GM23338 (cell line): ENCODE measurements around the gene MS4A7. TPM values are rescaled to one million over a fixed set of nuclear protein-coding genes. Genes with fewer than 3 reads are reported as not detected.

Source experiments
- ATAC-seq: fragments of 200-7000 bp; cut with Tn5 transposase; 3 replicates; pipeline ENCODE4 v1.9.1; 2020
- DNase-seq: peaks from one replicate; pipeline ENCODE4 v3.0.0-alpha.2; 2015; ENCODE audit warnings: low spot score
- H2AFZ ChIP-seq: fragments of 200-600 bp; sonication (generic); 2 replicates; pipeline ENCODE4 v1.8.0; 2016; ENCODE audit warnings: antibody characterized with exemption, mild to moderate bottlenecking, moderate library complexity
- H3F3A ChIP-seq: fragments of 200-600 bp; sonication (generic); replicated peaks from 2 replicates; pipeline ENCODE4 v1.8.0; 2017; ENCODE audit warnings: antibody characterized with exemption, mixed run types, low read depth
- H3K27ac ChIP-seq: fragments of 200-600 bp; sonication (generic); 2 replicates; pipeline ENCODE4 v1.6.1; 2016; ENCODE audit warnings: low read depth
- H3K27me3 ChIP-seq: fragments of 200-600 bp; sonication (generic); 2 replicates; pipeline ENCODE4 v1.8.0; 2016; ENCODE audit warnings: mild to moderate bottlenecking, mixed run types, moderate library complexity; ENCODE audit not compliant: insufficient read depth
- H3K36me3 ChIP-seq: fragments of 200-600 bp; sonication (generic); 2 replicates; pipeline ENCODE4 v1.8.0; 2016; ENCODE audit warnings: mild to moderate bottlenecking; ENCODE audit not compliant: insufficient read depth
- H3K4me1 ChIP-seq: fragments of 200-600 bp; sonication (generic); 2 replicates; pipeline ENCODE4 v1.8.0; 2016; ENCODE audit warnings: mild to moderate bottlenecking, moderate library complexity; ENCODE audit not compliant: insufficient read depth
- H3K4me2 ChIP-seq: fragments of 200-600 bp; sonication (generic); 2 replicates; pipeline ENCODE4 v1.7.1; 2017; ENCODE audit warnings: mixed run types
- H3K4me3 ChIP-seq: fragments of 200-600 bp; sonication (generic); 2 replicates; pipeline ENCODE4 v1.6.1; 2016; ENCODE audit warnings: mixed run types
- H3K79me2 ChIP-seq: fragments of 200-600 bp; sonication (generic); replicated peaks from 2 replicates; pipeline ENCODE4 v1.8.0; 2017; ENCODE audit warnings: mild to moderate bottlenecking; ENCODE audit not compliant: insufficient read depth
- H3K9me2 ChIP-seq: fragments of 200-600 bp; sonication (generic); 2 replicates; pipeline ENCODE4 v1.8.0; 2017; ENCODE audit not compliant: insufficient read depth
- H4K20me1 ChIP-seq: fragments of 200-600 bp; sonication (generic); replicated peaks from 2 replicates; pipeline ENCODE4 v1.8.0; 2017; ENCODE audit warnings: mild to moderate bottlenecking; ENCODE audit not compliant: insufficient read depth
- H3K27ac Mint-ChIP-seq: 2 replicates; pipeline ENCODE4 v1.8.0; 2020; ENCODE audit warnings: inconsistent platforms, mild to moderate bottlenecking, moderate library complexity, mixed read lengths
- H3K27me3 Mint-ChIP-seq: 3 replicates; pipeline ENCODE4 v1.8.0; 2022; ENCODE audit warnings: low read depth, mild to moderate bottlenecking, moderate library complexity, mixed read lengths, inconsistent platforms; ENCODE audit not compliant: insufficient read depth, poor library complexity
- H3K36me3 Mint-ChIP-seq: 3 replicates; pipeline ENCODE4 v1.8.0; 2021; ENCODE audit warnings: low read depth, mild to moderate bottlenecking, inconsistent platforms, moderate library complexity, mixed read lengths
- H3K4me1 Mint-ChIP-seq: 3 replicates; pipeline ENCODE4 v1.8.0; 2020; ENCODE audit warnings: mild to moderate bottlenecking, inconsistent platforms, mixed read lengths
- H3K4me3 Mint-ChIP-seq: 3 replicates; pipeline ENCODE4 v1.8.0; 2021; ENCODE audit warnings: moderate library complexity, mild to moderate bottlenecking, inconsistent platforms, mixed read lengths
- H3K9me3 Mint-ChIP-seq: 3 replicates; pipeline ENCODE4 v1.8.0; 2020; ENCODE audit warnings: moderate library complexity, mild to moderate bottlenecking, inconsistent platforms, mixed read lengths
- CREB1 ChIP-seq: fragments of 250-450 bp; sonication (Bioruptor Pico); IDR thresholded peaks from 2 replicates; pipeline ENCODE4 v1.5.0; 2020; ENCODE audit warnings: low read depth, mild to moderate bottlenecking, moderate library complexity
- CTCF ChIP-seq, 2 experiments: fragments of 200-600 bp in 1 of 2; sonication (generic) in 1 of 2; conservative IDR thresholded peaks; 2 replicates each; pipeline versions ENCODE4 v1.5.1 to v1.6.1; 2016 to 2017; ENCODE audit warnings: antibody characterized with exemption in 2 of 2, low read depth in 2 of 2, mild to moderate bottlenecking in 2 of 2, moderate library complexity in 1 of 2
- ETS1 ChIP-seq: IDR thresholded peaks from 2 replicates; pipeline ENCODE4 v1.6.1; 2016; ENCODE audit warnings: antibody characterized with exemption
- EZH2 ChIP-seq: fragments of 200-600 bp; sonication (generic); IDR thresholded peaks from one replicate; pipeline ENCODE4 v1.8.0; 2017; ENCODE audit warnings: antibody characterized with exemption, mild to moderate bottlenecking, low read depth; ENCODE audit not compliant: unreplicated experiment
- JUNB ChIP-seq: IDR thresholded peaks from one replicate; pipeline ENCODE4 v1.6.1; 2016; ENCODE audit warnings: antibody characterized with exemption; ENCODE audit not compliant: unreplicated experiment
- NANOG ChIP-seq: IDR thresholded peaks from 2 replicates; pipeline ENCODE4 v1.6.1; 2016; ENCODE audit warnings: antibody characterized with exemption, borderline replicate concordance
- POLR2AphosphoS5 ChIP-seq: IDR thresholded peaks from 2 replicates; pipeline ENCODE4 v1.6.1; 2016; ENCODE audit warnings: antibody characterized with exemption, low read depth
- REST ChIP-seq: IDR thresholded peaks from one replicate; pipeline ENCODE4 v1.6.1; 2018; ENCODE audit warnings: antibody characterized with exemption; ENCODE audit not compliant: unreplicated experiment
- STAT1 ChIP-seq: IDR thresholded peaks from one replicate; pipeline ENCODE4 v1.6.1; 2016; ENCODE audit warnings: antibody characterized with exemption; ENCODE audit not compliant: unreplicated experiment
- ZNF331 ChIP-seq: fragments of 250-450 bp; sonication (Bioruptor Pico); IDR thresholded peaks from 2 replicates; pipeline ENCODE4 v1.5.0; 2020; ENCODE audit warnings: low read depth, mild to moderate bottlenecking, moderate library complexity
- polyA plus RNA-seq: library from polyadenylated mRNA; unstranded; fragments of >200 nt; fragmentation: Nextera tagmentation; extraction: Ambion mirVana; gene quantifications from 2 replicates; pipeline ENCODE4 v1.2.1, GENCODE V29; 2016
- total RNA-seq: library from RNA; depleted of rRNA; stranded (reverse); fragments of >200 nt; shearing (Covaris generic); gene quantifications from 2 replicates; pipeline ENCODE4 v1.2.3, GENCODE V29; 2014

MS4A7 gene
- total and polyA plus RNA-seq, 2 experiments from 2014 or later = 0.07 TPM; not detected in 1

DNA sequence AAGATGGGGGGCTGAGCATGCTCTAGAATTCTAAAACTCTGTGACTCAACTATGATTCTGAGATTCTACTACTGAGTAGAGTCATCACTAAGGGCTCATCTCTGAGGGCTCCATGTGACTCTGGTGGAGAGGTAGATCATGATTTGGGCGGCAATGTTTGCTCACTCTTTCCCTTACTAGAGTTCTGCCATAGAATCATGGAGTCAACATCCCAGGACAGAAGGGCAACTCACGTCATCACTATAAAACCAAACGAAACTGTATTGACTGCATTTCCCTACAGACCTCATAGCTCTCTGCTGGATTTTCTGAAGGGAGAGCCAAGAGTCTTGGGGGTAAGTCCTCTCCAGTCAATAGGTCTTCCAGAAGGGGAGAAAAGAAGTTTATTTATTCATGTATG lies 18.1 kb downstream of the MS4A7 start, which contains the start of gene MS4A14 (continued):
- TF ChIP-seq REST (no peak), JUNB (no peak), POLR2AphosphoS5 (no peak)

- H3K4me1 ChIP-seq = no peaks in the 10 kb centered on the region
- H3K36me3 ChIP-seq = peaks cover 5% of the 10 kb centered on the region; the same call in 1 of the 2 replicates
- Mint-ChIP-seq H3K4me3 (no peak overlapping the region), H3K36me3 (no peaks in the 10 kb centered on the region), H3K4me1 (peaks cover 9% of the 10 kb centered on the region; the same call in 1 of the 3 replicates), H3K9me3 (peaks cover 9% of the 10 kb centered on the region), H3K27ac (no peak overlapping the region), H3K27me3 (peaks cover 7% of the 10 kb centered on the region)
- no peak overlapping the region for H3K4me2 ChIP-seq
- H4K20me1 ChIP-seq = no peaks in the 10 kb centered on the region
- no peak overlapping the region for H3K27ac ChIP-seq
- no peak for TF ChIP-seq CREB1
- no peak for TF ChIP-seq CTCF (conservative IDR thresholded peaks at IDR 0.05; ENCODE audit: low read depth in 2 of 2)
- TF ChIP-seq ZNF331 (CRISPR knock-in tag) = no peak
- no peak for TF ChIP-seq ETS1
- TF ChIP-seq NANOG = no peak
- TF ChIP-seq REST = no peak
- no peak for TF ChIP-seq POLR2AphosphoS5
- TF ChIP-seq STAT1 = no peak
- TF ChIP-seq EZH2 = no peak
- no peaks in the 10 kb centered on the region for H3K79me2 ChIP-seq
- peaks cover 10% of the 10 kb centered on the region for H3K9me2 ChIP-seq
- H3K4me3 ChIP-seq = no peak overlapping the region
- ATAC-seq (no peak), DNase-seq (no peak)
- no peaks in the 10 kb centered on the region for H3K27me3 ChIP-seq
- no peaks in the 10 kb centered on the region for H3F3A ChIP-seq
- H2AFZ ChIP-seq = peak overlapping the region; percentile 72; the same call in 1 of the 2 replicates
Measured at GRCh38 chr11:60396799-60397198, 18.5 kb downstream of the MS4A7 start.
